ENCODE data around the gene NFIX.

DNA sequence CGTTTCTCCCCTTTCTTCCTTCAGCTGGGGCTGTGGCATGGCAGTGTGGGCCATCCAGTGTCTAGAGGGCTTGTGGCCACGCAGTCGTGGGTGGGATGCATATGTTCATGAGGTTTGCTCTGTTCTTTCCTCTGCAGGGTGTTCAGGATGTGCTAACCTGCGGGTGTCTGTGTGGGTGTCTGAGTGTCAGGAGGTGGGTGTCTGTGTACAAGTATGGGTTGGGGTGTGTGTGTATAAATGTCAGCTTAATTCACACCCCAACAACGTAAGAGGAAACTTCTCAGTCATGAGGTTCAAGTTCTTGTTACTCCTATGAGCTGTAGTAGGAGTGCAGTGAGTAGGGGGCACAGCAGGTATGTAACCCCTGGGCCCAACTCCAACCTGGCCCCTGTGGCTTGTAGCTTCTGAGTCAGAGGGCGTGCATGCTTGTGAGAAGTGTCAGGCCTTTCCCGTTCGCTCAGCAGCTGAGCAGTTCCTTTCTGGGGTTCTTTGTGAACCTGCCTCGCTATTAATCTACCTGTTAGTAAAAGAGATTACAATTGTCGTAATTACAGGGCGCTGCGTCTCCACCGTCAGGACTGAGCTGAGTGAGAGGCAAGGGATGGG is 49.1 kb downstream of the NFIX start:
- TF ChIP-seq, protein P1, sequence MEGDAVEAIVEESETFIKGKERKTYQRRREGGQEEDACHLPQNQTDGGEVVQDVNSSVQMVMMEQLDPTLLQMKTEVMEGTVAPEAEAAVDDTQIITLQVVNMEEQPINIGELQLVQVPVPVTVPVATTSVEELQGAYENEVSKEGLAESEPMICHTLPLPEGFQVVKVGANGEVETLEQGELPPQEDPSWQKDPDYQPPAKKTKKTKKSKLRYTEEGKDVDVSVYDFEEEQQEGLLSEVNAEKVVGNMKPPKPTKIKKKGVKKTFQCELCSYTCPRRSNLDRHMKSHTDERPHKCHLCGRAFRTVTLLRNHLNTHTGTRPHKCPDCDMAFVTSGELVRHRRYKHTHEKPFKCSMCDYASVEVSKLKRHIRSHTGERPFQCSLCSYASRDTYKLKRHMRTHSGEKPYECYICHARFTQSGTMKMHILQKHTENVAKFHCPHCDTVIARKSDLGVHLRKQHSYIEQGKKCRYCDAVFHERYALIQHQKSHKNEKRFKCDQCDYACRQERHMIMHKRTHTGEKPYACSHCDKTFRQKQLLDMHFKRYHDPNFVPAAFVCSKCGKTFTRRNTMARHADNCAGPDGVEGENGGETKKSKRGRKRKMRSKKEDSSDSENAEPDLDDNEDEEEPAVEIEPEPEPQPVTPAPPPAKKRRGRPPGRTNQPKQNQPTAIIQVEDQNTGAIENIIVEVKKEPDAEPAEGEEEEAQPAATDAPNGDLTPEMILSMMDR (IDR thresholded peaks at IDR 0.05), result no peak
- no peak for TF ChIP-seq POLR2A (IDR thresholded peaks at IDR 0.05)
